Tibial nerve (tissue), 4 donors: ENCODE measurements around the gene CEACAM20. TPM values are rescaled to one million over a fixed set of nuclear protein-coding genes. Genes with fewer than 3 reads are reported as not detected.
"Not testable (repeated sequence)": the region's sequence is repeated elsewhere in the genome, so short reads cannot be mapped to it uniquely, and the experiment has no call there.

ENCODE experiments used
- DNase-seq, 2 donors: peaks; one replicate each; pipeline ENCODE4 v3.0.0-alpha.2; 2019; ENCODE audit warnings: low spot score in 2 of 2
- H3K27ac ChIP-seq, 4 donors: fragments of 200-600 bp; sonication (generic) in 3 of 4; one replicate each; pipeline ENCODE4 v1.5.1; 2017 to 2019; ENCODE audit warnings: mild to moderate bottlenecking in 1 of 4
- H3K27me3 ChIP-seq, 2 donors: fragments of 200-600 bp; sonication (generic) in 1 of 2; one replicate each; pipeline versions ENCODE4 v1.5.1 to v1.6.0; 2017 to 2019
- H3K36me3 ChIP-seq, 3 donors: fragments of 200-600 bp; sonication (generic); one replicate each; pipeline ENCODE4 v1.5.1; 2018 to 2019
- H3K4me1 ChIP-seq, 4 donors: fragments of 200-600 bp; sonication (generic) in 3 of 4; one replicate each; pipeline ENCODE4 v1.5.1; 2017 to 2019
- H3K4me3 ChIP-seq, 4 donors: fragments of 200-600 bp; sonication (generic) in 3 of 4; one replicate each; pipeline ENCODE4 v1.5.1; 2017 to 2019; ENCODE audit warnings: mild to moderate bottlenecking in 1 of 4, moderate library complexity in 1 of 4
- H3K9me3 ChIP-seq, 4 donors: fragments of 200-600 bp; sonication (generic) in 3 of 4; one replicate each; pipeline ENCODE4 v1.5.1; 2017 to 2019
- CTCF ChIP-seq, 5 experiments: fragments of 200-600 bp in 3 of 5; fragments of 450-650 bp in 2 of 5; sonication (generic) in 3 of 5; IDR thresholded peaks; one replicate each; pipeline ENCODE4 v1.5.1; 2016 to 2019; ENCODE audit warnings: antibody characterized with exemption in 5 of 5, mild to moderate bottlenecking in 3 of 5, moderate library complexity in 2 of 5
- EP300 ChIP-seq, 2 donors: sonication (generic); formaldehyde crosslinking; IDR thresholded peaks; one replicate each; pipeline ENCODE4 v1.6.1; 2017; ENCODE audit warnings: antibody characterized with exemption in 2 of 2, mild to moderate bottlenecking in 1 of 2
- POLR2A ChIP-seq, 2 donors: fragments of 450-650 bp; IDR thresholded peaks; one replicate each; pipeline ENCODE4 v1.6.1; 2017; ENCODE audit warnings: antibody characterized with exemption in 2 of 2, mild to moderate bottlenecking in 2 of 2, moderate library complexity in 2 of 2
- WGBS, 2 donors: methylation state at CpG; one replicate each; pipeline ENCODE4 v1.1.5; 2018; 5-methylcytosine and 5-hydroxymethylcytosine counted together
- small RNA-seq: library from RNA; depleted of rRNA; stranded (forward); fragments of <200 nt; gene quantifications from one replicate; pipeline ENCODE3, GENCODE V24; 2016
- total RNA-seq, 4 donors: library from RNA; depleted of rRNA; stranded (reverse); fragments of >200 nt; gene quantifications; one replicate each; pipeline ENCODE4 v1.1.0, GENCODE V29; 2016

Gene CEACAM20
- total RNA-seq, 4 donors from 2014 or later = not detected

GRCh38 chr19:44498988-44499387, 30.5 kb downstream of the CEACAM20 start:
- TF ChIP-seq POLR2A (IDR thresholded peaks at IDR 0.05) (no peak), CTCF (IDR thresholded peaks at IDR 0.05) (no peak), EP300 (IDR thresholded peaks at IDR 0.05) (no peak)
- H3K36me3 ChIP-seq = peaks cover 0 to 53% (median 29%) of the 10 kb centered on the region in 3 donors
- H3K4me1 ChIP-seq = peaks cover 0 to 22% (median 11%) of the 10 kb centered on the region in 4 donors
- no peak overlapping the region for H3K27ac ChIP-seq
- 93 to 97% methylated on average over 9 of the region's 9 CpGs for WGBS, 2 donors
- peak overlapping the region in 1 of 4 donors; percentile 76 for H3K4me3 ChIP-seq
- peaks cover 0 to 60% (median 13%) of the 10 kb centered on the region in 4 donors for H3K9me3 ChIP-seq
- no peaks in the 10 kb centered on the region for H3K27me3 ChIP-seq
- no peak for DNase-seq

- WGBS, 2 donors = 100% methylated on average over 1 of the region's 1 CpG
- H3K36me3 ChIP-seq = peaks cover 0 to 76% (median 50%) of the 10 kb centered on the region in 3 donors
Measured at GRCh38 chr19:44496711-44497110, 32.8 kb downstream of the CEACAM20 start.

GRCh38 chr19:44476559-44477408, 52.7 kb downstream of the CEACAM20 start:
- Histone ChIP-seq H3K9me3 (peaks cover 51 to 100% (median 86%) of the 10 kb centered on the region in 4 donors), H3K4me3 (no peak overlapping the region), H3K27me3 (no peaks in the 10 kb centered on the region), H3K36me3 (peaks cover 11 to 94% (median 48%) of the 10 kb centered on the region in 3 donors), H3K4me1 (no peaks in the 10 kb centered on the region), H3K27ac (no peak overlapping the region)
- TF ChIP-seq EP300 (IDR thresholded peaks at IDR 0.05) (no peak), CTCF (IDR thresholded peaks at IDR 0.05) (no peak), POLR2A (IDR thresholded peaks at IDR 0.05) (no peak)
- 95 to 96% methylated on average over 7 of the region's 7 CpGs for WGBS, 2 donors
- DNase-seq = no peak

More at GRCh38 chr19:44496711-44497110, 32.8 kb downstream of the CEACAM20 start:
- no peak overlapping the region for H3K4me3 ChIP-seq
- peaks cover 0 to 22% (median 11%) of the 10 kb centered on the region in 4 donors for H3K4me1 ChIP-seq
- H3K27me3 ChIP-seq = no peaks in the 10 kb centered on the region
- H3K9me3 ChIP-seq = peaks cover 0 to 79% (median 31%) of the 10 kb centered on the region in 4 donors
- H3K27ac ChIP-seq = no peak overlapping the region
- no peak for TF ChIP-seq CTCF (IDR thresholded peaks at IDR 0.05)
- TF ChIP-seq POLR2A (IDR thresholded peaks at IDR 0.05) = no peak
- TF ChIP-seq EP300 (IDR thresholded peaks at IDR 0.05) = no peak
- DNase-seq = no peak

GRCh38 chr19:44468730-44469129, 60.7 kb downstream of the CEACAM20 start:
- not testable (repeated sequence) for H3K4me3 ChIP-seq, H3K27ac ChIP-seq, H3K27me3 ChIP-seq, H3K4me1 ChIP-seq, DNase-seq
- WGBS, 2 donors = 72 to 81% methylated on average over 5 of the region's 5 CpGs
- Histone ChIP-seq H3K9me3 (peaks cover 5 to 100% (median 29%) of the 10 kb centered on the region in 4 donors), H3K36me3 (peaks cover 0 to 23% (median 0%) of the 10 kb centered on the region in 3 donors)

GRCh38 chr19:44462600-44463286, 66.7 kb downstream of the CEACAM20 start:
- H3K27ac ChIP-seq, H3K36me3 ChIP-seq, H3K4me3 ChIP-seq, DNase-seq, H3K27me3 ChIP-seq, H3K4me1 ChIP-seq: not testable (repeated sequence)
- H3K9me3 ChIP-seq = peaks cover 0 to 94% (median 10%) of the 10 kb centered on the region in 4 donors
- WGBS, 2 donors = 49 to 54% methylated on average over 3 of the region's 3 CpGs

Small RNA genes within 50 kb of the gene (small RNA-seq; reads per million reads assigned to genes)
- not detected for gene AC243964.1

Other genes with a start within 250 kb of the CEACAM20 start
- gene ZNF235, start 224.7 kb downstream of the CEACAM20 start, total RNA-seq = 1 to 10 TPM; 5.5 to 9.8 (median 6.3) TPM
- 1 to 10 TPM; 5.0 to 5.9 (median 5.3) TPM for gene ZNF112, start 173.0 kb downstream of the CEACAM20 start, total RNA-seq
- 1 to 10 TPM; 1.9 to 6.1 (median 2.2) TPM for gene ZNF285, start 128.1 kb downstream of the CEACAM20 start, total RNA-seq
- 10 to 100 TPM in 1 of 4 donors, 1 to 10 TPM in 3; 2.0 to 29.5 (median 2.2) TPM for gene ZNF229, start 81.2 kb downstream of the CEACAM20 start, total RNA-seq
- gene ZNF180, start 29.2 kb downstream of the CEACAM20 start, total RNA-seq = 10 to 100 TPM; 12.9 to 38.9 (median 15.7) TPM
- gene IGSF23, start 83.9 kb upstream of the CEACAM20 start, total RNA-seq = not detected
- 10 to 100 TPM; 55.3 to 71.4 (median 69.6) TPM for gene PVR, start 114.2 kb upstream of the CEACAM20 start, total RNA-seq
- gene CEACAM19, start 141.8 kb upstream of the CEACAM20 start, total RNA-seq = 10 to 100 TPM; 10.9 to 38.7 (median 15.4) TPM
- not detected for gene CEACAM16, start 169.5 kb upstream of the CEACAM20 start, total RNA-seq
- gene BCL3, start 219.0 kb upstream of the CEACAM20 start, total RNA-seq = 10 to 100 TPM; 10.3 to 37.8 (median 18.0) TPM
- not detected for gene CBLC, start 248.2 kb upstream of the CEACAM20 start, total RNA-seq